ENCODE data around the gene COL27A1.

DNA sequence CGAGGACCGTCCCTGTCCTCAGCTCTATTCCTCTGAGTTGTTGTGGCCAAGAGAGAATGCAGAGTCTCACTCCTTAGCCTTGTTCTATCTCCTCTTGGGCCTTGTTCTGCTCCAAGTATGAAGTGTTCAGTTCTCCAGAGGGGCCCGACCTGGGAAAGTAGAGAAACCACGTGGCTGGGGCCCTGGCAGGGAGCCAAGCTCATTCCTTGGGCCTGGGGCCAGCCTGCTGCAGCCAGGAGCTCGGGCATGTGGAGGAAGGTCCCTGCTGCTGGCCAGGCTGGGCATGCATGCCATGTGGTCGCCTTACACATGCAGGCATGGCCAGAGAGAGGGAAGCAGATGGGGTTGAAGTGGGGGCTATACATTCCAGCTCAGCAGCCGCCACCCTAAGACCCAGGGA lies 60.7 kb downstream of the COL27A1 start:
- TF ChIP-seq SP1 (IDR thresholded peaks at IDR 0.05; ENCODE audit: low read depth) = no peak
- no peak for TF ChIP-seq FOSL1 (IDR thresholded peaks at IDR 0.05; ENCODE audit: low read depth)
- no peak for TF ChIP-seq CTCF (IDR thresholded peaks at IDR 0.05 in 2 of 3, conservative IDR thresholded peaks at IDR 0.05 in 1 of 3; ENCODE audit: borderline replicate concordance in 1 of 3, insufficient read depth in 1 of 3, low read depth in 2 of 3, low read length in 2 of 3)

Measured in HCT116 (cell line).